NCI-H2107 (cell line): ENCODE measurements around the gene ADAMTS20.

ENCODE experiments used
- DNase-seq: peaks from one replicate; lab custom pipeline; 2025; lab: John Stamatoyannopoulos, UW

ADAMTS20 gene

GRCh38 chr12:43310596-43310995 is 241.4 kb downstream of the ADAMTS20 start:
- DNase-seq = no peak

- DNase-seq = no peak
Observed at GRCh38 chr12:43309959-43310358, 242.0 kb downstream of the ADAMTS20 start.

- no peak for DNase-seq
Observed at GRCh38 chr12:43308776-43309175, 243.2 kb downstream of the ADAMTS20 start.

GRCh38 chr12:43307126-43307525 is 244.9 kb downstream of the ADAMTS20 start:
- no peak for DNase-seq

GRCh38 chr12:43306066-43306465 is 245.9 kb downstream of the ADAMTS20 start:
- no peak for DNase-seq

- no peak for DNase-seq
Observed at GRCh38 chr12:43305065-43305464, 246.9 kb downstream of the ADAMTS20 start.
